Epithelial cell of esophagus (primary cell): ENCODE measurements around the gene HNRNPUL1.
A peak's percentile ranks its signal among the peaks of the same experiment; 100 is the strongest.

Source experiments
- DNase-seq: peaks from one replicate; pipeline ENCODE4 v3.0.0; 2010; ENCODE audit warnings: low read depth
- H3K4me3 ChIP-seq: 2 replicates; pipeline ENCODE4 v1.5.1; 2011; ENCODE audit warnings: mild to moderate bottlenecking, low read length, control low read depth
- CTCF ChIP-seq: IDR thresholded peaks from 2 replicates; pipeline ENCODE4 v1.5.1; 2011; ENCODE audit warnings: low read depth, mild to moderate bottlenecking, low read length, control low read depth, inconsistent platforms; ENCODE audit not compliant: insufficient read depth; ENCODE audit errors: missing control alignments

The HNRNPUL1 gene

GRCh38 chr19:41264581-41265394 lies 616 bp downstream of the HNRNPUL1 start:
- DNase-seq = peak; percentile 35
- H3K4me3 ChIP-seq = peak overlapping the region; percentile 78
- no peak for TF ChIP-seq CTCF

GRCh38 chr19:41265395-41266153 lies 1.4 kb downstream of the HNRNPUL1 start:
- peak; percentile 24 for DNase-seq
- no peak for TF ChIP-seq CTCF

GRCh38 chr19:41269055-41269454 lies 4.9 kb downstream of the HNRNPUL1 start:
- DNase-seq = no peak
- no peak for TF ChIP-seq CTCF
- no peak overlapping the region for H3K4me3 ChIP-seq

More at GRCh38 chr19:41265395-41266153, 1.4 kb downstream of the HNRNPUL1 start:
- H3K4me3 ChIP-seq = peak overlapping the region; percentile 78

- TF ChIP-seq CTCF = no peak
- no peak for DNase-seq
- no peak overlapping the region for H3K4me3 ChIP-seq
Observed at GRCh38 chr19:41269571-41269970, 5.4 kb downstream of the HNRNPUL1 start.

GRCh38 chr19:41273076-41273475 lies 8.9 kb downstream of the HNRNPUL1 start:
- TF ChIP-seq CTCF = no peak
- no peak for DNase-seq
- no peak overlapping the region for H3K4me3 ChIP-seq

GRCh38 chr19:41274802-41275201 lies 10.6 kb downstream of the HNRNPUL1 start:
- no peak for DNase-seq
- no peak overlapping the region for H3K4me3 ChIP-seq
- TF ChIP-seq CTCF = no peak
